ENCODE measurements around the gene SLC25A22. TPM values are rescaled to one million over a fixed set of nuclear protein-coding genes. Genes with fewer than 3 reads are reported as not detected.

Gene SLC25A22
- total RNA-seq, 1 experiment from 2014 or later, result 38.1 TPM

DNA sequence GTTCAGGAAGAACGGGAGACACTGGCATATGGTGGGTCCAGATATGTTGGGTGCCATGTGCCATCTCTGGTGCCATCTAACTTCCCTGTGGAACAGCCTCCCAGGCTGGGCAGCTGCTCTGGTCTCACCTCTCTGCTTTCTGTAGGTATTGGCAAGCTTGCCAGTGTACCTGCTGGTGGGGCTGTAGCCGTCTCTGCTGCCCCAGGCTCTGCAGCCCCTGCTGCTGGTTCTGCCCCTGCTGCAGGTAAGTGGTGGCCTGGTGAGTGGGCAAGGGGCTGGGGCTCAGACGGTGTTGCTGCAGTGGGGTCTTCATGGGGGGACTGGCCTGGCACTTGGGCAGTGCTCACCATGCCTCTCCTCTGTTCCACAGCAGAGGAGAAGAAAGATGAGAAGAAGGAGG, 14.3 kb upstream of the SLC25A22 start:
- POLR2A ChIA-PET (ENCODE audit: low non-redundant PET), result interaction anchor here (0.6 kb wide), 1 partner anchor 307 kb away, joined by 5 read pairs; no protein-coding TSS in a partner anchor

GRCh38 chr11:811446-812245, 13.6 kb upstream of the SLC25A22 start:
- no peak for DNase-seq (ENCODE audit: low spot score)
- no peaks in the 10 kb centered on the region for H3K9me3 ChIP-seq (ENCODE audit: low read depth, low read length, poor library complexity, severe bottlenecking)
- intact Hi-C loops (cut with micrococcal nuclease; ENCODE audit: unreplicated experiment), result no loop called here
- ChIA-PET CTCF (no interaction called here), POLR2A (ENCODE audit: low non-redundant PET) (interaction anchor here (0.6 kb wide), 2 partner anchors 209 to 306 kb away, joined by 4 to 5 read pairs; no protein-coding TSS in a partner anchor)
- H3K27me3 ChIP-seq (replicated peaks; ENCODE audit: insufficient read depth, low read depth, low read length, poor library complexity), result no peaks in the 10 kb centered on the region
- peaks cover 11% of the 10 kb centered on the region for H3K4me1 ChIP-seq (ENCODE audit: insufficient read depth, low read length, poor library complexity, severe bottlenecking)
- H3K27ac ChIP-seq (ENCODE audit: low read depth, low read length, poor library complexity, severe bottlenecking), result peak overlapping the region; percentile 99
- no TSS peak for BruUV-seq (replicated peaks)
- TF ChIP-seq, protein P1, sequence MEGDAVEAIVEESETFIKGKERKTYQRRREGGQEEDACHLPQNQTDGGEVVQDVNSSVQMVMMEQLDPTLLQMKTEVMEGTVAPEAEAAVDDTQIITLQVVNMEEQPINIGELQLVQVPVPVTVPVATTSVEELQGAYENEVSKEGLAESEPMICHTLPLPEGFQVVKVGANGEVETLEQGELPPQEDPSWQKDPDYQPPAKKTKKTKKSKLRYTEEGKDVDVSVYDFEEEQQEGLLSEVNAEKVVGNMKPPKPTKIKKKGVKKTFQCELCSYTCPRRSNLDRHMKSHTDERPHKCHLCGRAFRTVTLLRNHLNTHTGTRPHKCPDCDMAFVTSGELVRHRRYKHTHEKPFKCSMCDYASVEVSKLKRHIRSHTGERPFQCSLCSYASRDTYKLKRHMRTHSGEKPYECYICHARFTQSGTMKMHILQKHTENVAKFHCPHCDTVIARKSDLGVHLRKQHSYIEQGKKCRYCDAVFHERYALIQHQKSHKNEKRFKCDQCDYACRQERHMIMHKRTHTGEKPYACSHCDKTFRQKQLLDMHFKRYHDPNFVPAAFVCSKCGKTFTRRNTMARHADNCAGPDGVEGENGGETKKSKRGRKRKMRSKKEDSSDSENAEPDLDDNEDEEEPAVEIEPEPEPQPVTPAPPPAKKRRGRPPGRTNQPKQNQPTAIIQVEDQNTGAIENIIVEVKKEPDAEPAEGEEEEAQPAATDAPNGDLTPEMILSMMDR (conservative IDR thresholded peaks at IDR 0.05; ENCODE audit: low read depth, low read length), result no peak
- no peak for TF ChIP-seq EZH2 (IDR thresholded peaks at IDR 0.05; ENCODE audit: borderline replicate concordance, low read depth, low read length, poor library complexity, severe bottlenecking)
- peaks cover 29% of the 10 kb centered on the region for H3K36me3 ChIP-seq (ENCODE audit: insufficient read depth, low read length, poor library complexity, severe bottlenecking)
- peak overlapping the region; percentile 95 for H3K4me3 ChIP-seq (ENCODE audit: low read depth, low read length, poor library complexity, severe bottlenecking)

More for the DNA sequence above, 14.3 kb upstream of the SLC25A22 start:
- Histone ChIP-seq H3K4me3 (ENCODE audit: low read depth, low read length, poor library complexity, severe bottlenecking) (no peak overlapping the region), H3K4me1 (ENCODE audit: insufficient read depth, low read length, poor library complexity, severe bottlenecking) (peaks cover 11% of the 10 kb centered on the region), H3K27ac (ENCODE audit: low read depth, low read length, poor library complexity, severe bottlenecking) (no peak overlapping the region), H3K27me3 (replicated peaks; ENCODE audit: insufficient read depth, low read depth, low read length, poor library complexity) (no peaks in the 10 kb centered on the region), H3K36me3 (ENCODE audit: insufficient read depth, low read length, poor library complexity, severe bottlenecking) (peaks cover 29% of the 10 kb centered on the region), H3K9me3 (ENCODE audit: low read depth, low read length, poor library complexity, severe bottlenecking) (no peaks in the 10 kb centered on the region)
- CTCF ChIA-PET, result no interaction called here
- no TSS peak for BruUV-seq (replicated peaks)
- intact Hi-C loops (cut with micrococcal nuclease; ENCODE audit: unreplicated experiment), result no loop called here
- TF ChIP-seq, protein P1 (conservative IDR thresholded peaks at IDR 0.05; ENCODE audit: low read depth, low read length), result no peak
- TF ChIP-seq EZH2 (IDR thresholded peaks at IDR 0.05; ENCODE audit: borderline replicate concordance, low read depth, low read length, poor library complexity, severe bottlenecking), result no peak
- no peak for DNase-seq (ENCODE audit: low spot score)

- peak overlapping the region; percentile 99 for H3K27ac ChIP-seq (ENCODE audit: low read depth, low read length, poor library complexity, severe bottlenecking)
- ChIA-PET CTCF (no interaction called here), POLR2A (ENCODE audit: low non-redundant PET) (interaction anchor here (0.8 kb wide), 1 partner anchor 9 kb away, joined by 8 read pairs; the partner anchor contains the start of gene PNPLA2)
- peak overlapping the region; percentile 95 for H3K4me3 ChIP-seq (ENCODE audit: low read depth, low read length, poor library complexity, severe bottlenecking)
- no TSS peak for BruUV-seq (replicated peaks)
- H3K27me3 ChIP-seq (replicated peaks; ENCODE audit: insufficient read depth, low read depth, low read length, poor library complexity), result no peaks in the 10 kb centered on the region
- H3K9me3 ChIP-seq (ENCODE audit: low read depth, low read length, poor library complexity, severe bottlenecking), result no peaks in the 10 kb centered on the region
- intact Hi-C loops (cut with micrococcal nuclease; ENCODE audit: unreplicated experiment), result no loop called here
- peaks cover 29% of the 10 kb centered on the region for H3K36me3 ChIP-seq (ENCODE audit: insufficient read depth, low read length, poor library complexity, severe bottlenecking)
- peaks cover 11% of the 10 kb centered on the region for H3K4me1 ChIP-seq (ENCODE audit: insufficient read depth, low read length, poor library complexity, severe bottlenecking)
- TF ChIP-seq EZH2 (IDR thresholded peaks at IDR 0.05; ENCODE audit: borderline replicate concordance, low read depth, low read length, poor library complexity, severe bottlenecking), result no peak
- TF ChIP-seq, protein P1 (conservative IDR thresholded peaks at IDR 0.05; ENCODE audit: low read depth, low read length), result no peak
- no peak for DNase-seq (ENCODE audit: low spot score)
Observed at GRCh38 chr11:810040-810567, 12.0 kb upstream of the SLC25A22 start.

Measured in A673 (cell line).